A549 (cell line): Measurements from ENCODE around the gene TP53TG5. TPM values are rescaled to one million over a fixed set of nuclear protein-coding genes. Genes with fewer than 3 reads are reported as not detected.

Experiments used
- ATAC-seq, 2 experiments: fragments of 200-7000 bp in 1 of 2; fragments of >200 bp in 1 of 2; cut with Nextera tagmentation in 1 of 2; cut with Tn5 transposase in 1 of 2; 3 replicates each; pipeline versions ENCODE4 v1.8.0 to v1.9.1; 2018 to 2020; ENCODE audit warnings: mild to moderate bottlenecking in 1 of 2, moderate library complexity in 1 of 2
- CTCF ChIA-PET: fragments of 300-600 bp; sonication (Branson Sonifier 250); formaldehyde crosslinking; extraction: SDS; loops from one replicate; lab custom pipeline; 2021; ENCODE audit warnings: antibody characterized with exemption, inconsistent platforms; lab: Yijun Ruan, JAX
- POLR2A ChIA-PET: fragments of 350-600 bp; formaldehyde crosslinking; extraction: SDS; loops from one replicate; lab custom pipeline; 2021; ENCODE audit warnings: antibody characterized with exemption, inconsistent platforms; lab: Yijun Ruan, JAX
- DNase-seq, 2 experiments: peaks; one replicate each; pipeline versions ENCODE4 v3.0.0 to v3.0.0-alpha.2; 2011 to 2016; ENCODE audit warnings: low read depth in 1 of 2, low spot score in 1 of 2
- FAIRE-seq: peaks from 2 replicates; lab custom pipeline; 2011; peaks lifted over from hg19 to GRCh38; lab: Jason Lieb, UNC
- H3K27ac ChIP-seq, 2 experiments: fragments of >200 bp; sonication (Bioruptor Twin); formaldehyde crosslinking; 3 replicates each; pipeline ENCODE4 v1.5.1; 2016 to 2017
- H3K4me1 ChIP-seq: fragments of >200 bp; sonication (Bioruptor Twin); formaldehyde crosslinking; 3 replicates; pipeline ENCODE4 v1.6.1; 2016
- H3K4me2 ChIP-seq: fragments of >200 bp; sonication (Bioruptor Twin); formaldehyde crosslinking; 3 replicates; pipeline ENCODE4 v1.6.1; 2016
- H3K4me3 ChIP-seq: fragments of >200 bp; sonication (Bioruptor Twin); formaldehyde crosslinking; 3 replicates; pipeline ENCODE4 v1.5.1; 2016
- H3K9me3 ChIP-seq: fragments of >200 bp; sonication (Bioruptor Twin); formaldehyde crosslinking; 3 replicates; pipeline ENCODE4 v1.6.1; 2016
- ATOH8 ChIP-seq: fragments of 250-450 bp; sonication (Bioruptor Pico); IDR thresholded peaks from 2 replicates; pipeline ENCODE4 v1.5.0; 2020; ENCODE audit warnings: low read depth, mild to moderate bottlenecking, moderate library complexity
- BCL3 ChIP-seq: fragments of >200 bp; sonication (Bioruptor Twin); formaldehyde crosslinking; IDR thresholded peaks from 3 replicates; pipeline ENCODE4 v1.6.1; 2016
- CHD2 ChIP-seq: fragments of 150-350 bp; IDR thresholded peaks from 2 replicates; pipeline ENCODE4 v1.6.1; 2014; ENCODE audit warnings: low read length; ENCODE audit not compliant: partially characterized antibody
- CHD4 ChIP-seq: fragments of 200-600 bp; sonication (generic); IDR thresholded peaks from 2 replicates; pipeline ENCODE4 v1.6.1; 2016; ENCODE audit warnings: antibody characterized with exemption, mild to moderate bottlenecking, borderline replicate concordance
- EHF ChIP-seq: fragments of 250-450 bp; sonication (Bioruptor Pico); IDR thresholded peaks from 2 replicates; pipeline ENCODE4 v1.5.0; 2020; ENCODE audit warnings: mild to moderate bottlenecking
- EP300 ChIP-seq, 2 experiments: fragments of >200 bp; sonication (Bioruptor Twin); formaldehyde crosslinking; IDR thresholded peaks; 2 replicates in 1 of 2; 3 replicates in 1 of 2; pipeline ENCODE4 v1.6.1; 2016 to 2017
- GATA3 ChIP-seq: IDR thresholded peaks from 2 replicates; pipeline ENCODE4 v1.6.1; 2012; ENCODE audit warnings: borderline replicate concordance
- HES2 ChIP-seq: fragments of >200 bp; sonication (Bioruptor Twin); formaldehyde crosslinking; IDR thresholded peaks from 2 replicates; pipeline ENCODE4 v1.6.1; 2016
- HMGXB4 ChIP-seq: fragments of 250-450 bp; sonication (Bioruptor Pico); IDR thresholded peaks from 2 replicates; pipeline ENCODE4 v1.5.0; 2021; ENCODE audit warnings: mild to moderate bottlenecking, moderate library complexity, borderline replicate concordance
- HOXA7 ChIP-seq: fragments of 250-450 bp; sonication (Bioruptor Pico); IDR thresholded peaks from 2 replicates; pipeline ENCODE4 v1.5.0; 2020; ENCODE audit warnings: mild to moderate bottlenecking, moderate library complexity
- HOXB13 ChIP-seq: fragments of 250-450 bp; sonication (Bioruptor Pico); IDR thresholded peaks from 2 replicates; pipeline ENCODE4 v1.5.0; 2020; ENCODE audit warnings: low read depth, mild to moderate bottlenecking, moderate library complexity
- HOXB5 ChIP-seq: fragments of 250-450 bp; sonication (Bioruptor Pico); IDR thresholded peaks from 2 replicates; pipeline ENCODE4 v1.5.0; 2020; ENCODE audit warnings: mild to moderate bottlenecking, moderate library complexity
- MAFK ChIP-seq: fragments of 450-650 bp; IDR thresholded peaks from 2 replicates; pipeline ENCODE4 v1.6.1; 2014; ENCODE audit not compliant: partially characterized antibody
- MYC ChIP-seq: IDR thresholded peaks from 2 replicates; pipeline ENCODE4 v1.6.1; 2012; ENCODE audit warnings: mild to moderate bottlenecking, inconsistent platforms, low read length, improper control_type of control experiment, borderline replicate concordance
- NFE2L2 ChIP-seq: fragments of 150-350 bp; conservative IDR thresholded peaks from 2 replicates; pipeline ENCODE4 v1.6.1; 2014; ENCODE audit warnings: low read length
- NPAS2 ChIP-seq: fragments of 250-450 bp; sonication (Bioruptor Pico); IDR thresholded peaks from 2 replicates; pipeline ENCODE4 v1.8.0; 2022; ENCODE audit warnings: mild to moderate bottlenecking, moderate library complexity, borderline replicate concordance
- PHF8 ChIP-seq: fragments of 200-600 bp; sonication (generic); IDR thresholded peaks from 2 replicates; pipeline ENCODE4 v1.6.1; 2016; ENCODE audit warnings: low read depth, mild to moderate bottlenecking, antibody characterized with exemption, moderate library complexity, borderline replicate concordance
- REST ChIP-seq: fragments of 200-600 bp; sonication (generic); IDR thresholded peaks from 2 replicates; pipeline ENCODE4 v1.6.1; 2016; ENCODE audit warnings: antibody characterized with exemption, mild to moderate bottlenecking, moderate library complexity
- RFX5 ChIP-seq: fragments of 450-650 bp; IDR thresholded peaks from 2 replicates; pipeline ENCODE4 v1.7.1; 2014; ENCODE audit warnings: antibody characterized with exemption, mild to moderate bottlenecking, moderate library complexity
- SREBF2 ChIP-seq: fragments of 450-650 bp; IDR thresholded peaks from 2 replicates; pipeline ENCODE4 v1.6.1; 2014; ENCODE audit warnings: mild to moderate bottlenecking, moderate library complexity
- TP53 ChIP-seq: fragments of 250-450 bp; sonication (Bioruptor Pico); IDR thresholded peaks from 2 replicates; pipeline ENCODE4 v1.5.0; 2021; ENCODE audit warnings: mild to moderate bottlenecking, moderate library complexity
- ZFP36 ChIP-seq: fragments of 450-650 bp; IDR thresholded peaks from 2 replicates; pipeline ENCODE4 v1.6.1; 2014; ENCODE audit warnings: borderline replicate concordance; ENCODE audit not compliant: partially characterized antibody
- WGBS: methylation state at CpG from one replicate; pipeline ENCODE4 v1.1.6; 2017; ENCODE audit errors: missing lambda C conversion rate; 5-methylcytosine and 5-hydroxymethylcytosine counted together
- polyA plus RNA-seq, 4 experiments: library from polyadenylated mRNA; depleted of rRNA in 3 of 4; stranded (reverse); fragments of >200 nt; fragmentation: RNase III in 1 of 4; extraction: RNeasy Plus Mini Kit Qiagen cat#74134 plus additional on column Dnase treatment in 1 of 4; gene quantifications; 2 replicates in 3 of 4; 3 replicates in 1 of 4; pipeline ENCODE4 v1.2.3, GENCODE V29; 2011 to 2017

Gene TP53TG5
- polyA plus RNA-seq, 2 of the 4 experiments (the other 2 are of a cell fraction) = not detected

- no peak for TF ChIP-seq CHD2
- no peak for TF ChIP-seq MYC
- no peak for TF ChIP-seq PHF8
Measured at GRCh38 chr20:45330476-45330875, 47.6 kb downstream of the TP53TG5 start (continued).

GRCh38 chr20:45329497-45330319, 48.4 kb downstream of the TP53TG5 start:
- ATAC-seq (peak; percentile 36 to 44; a peak in 2 of 6 replicates), FAIRE-seq (no peak), DNase-seq (no peak)
- 67% methylated on average over 7 of the region's 7 CpGs for WGBS
- Histone ChIP-seq H3K27ac (no peak overlapping the region), H3K9me3 (no peaks in the 10 kb centered on the region), H3K4me3 (no peak overlapping the region), H3K4me1 (0 out of 3 replicates have a peak, but pooled peaks cover 4% of the 10 kb centered on the region), H3K4me2 (no peak overlapping the region)
- ChIA-PET CTCF (interaction anchor here (0.5 to 1.9 kb wide), 9 partner anchors 8 to 535 kb away, joined by 3 to 8 read pairs (median 4); partner anchors contain the start of gene SYS1), POLR2A (no interaction called here)
- no peak for TF ChIP-seq SREBF2
- no peak for TF ChIP-seq BCL3
- TF ChIP-seq HMGXB4 = no peak
- no peak for TF ChIP-seq EP300 (IDR thresholded peaks at IDR 0.05)
- no peak for TF ChIP-seq CHD2
- no peak for TF ChIP-seq HOXB13 (CRISPR knock-in tag)
- TF ChIP-seq ZFP36 = no peak
- TF ChIP-seq HES2 = no peak
- no peak for TF ChIP-seq NPAS2
- TF ChIP-seq GATA3 = no peak
- TF ChIP-seq HOXB5 (CRISPR knock-in tag) = no peak
- TF ChIP-seq EHF = no peak
- no peak for TF ChIP-seq NFE2L2
- TF ChIP-seq MAFK = no peak
- TF ChIP-seq ATOH8 = no peak
- no peak for TF ChIP-seq TP53 (CRISPR knock-in tag)
- no peak for TF ChIP-seq RFX5
- TF ChIP-seq HOXA7 (CRISPR knock-in tag) = no peak
- TF ChIP-seq REST = no peak
- no peak for TF ChIP-seq CHD4
